HL-60 (cell line): Measurements from ENCODE around the gene NVL.

ENCODE experiments used
- DNase-seq, 2 experiments: peaks; one replicate each; pipeline ENCODE4 v3.0.0-alpha.2; 2010 to 2020; ENCODE audit warnings: low read depth in 1 of 2, low spot score in 1 of 2
- H3K27ac ChIP-seq: fragments of 250-450 bp; sonication (Bioruptor Pico); replicated peaks from 2 replicates; pipeline ENCODE4 v1.5.1; 2020; ENCODE audit warnings: mild to moderate bottlenecking, moderate library complexity
- H3K27me3 ChIP-seq: fragments of 250-450 bp; sonication (Bioruptor Pico); 2 replicates; pipeline ENCODE4 v1.5.1; 2021; ENCODE audit warnings: mild to moderate bottlenecking, moderate library complexity; ENCODE audit not compliant: insufficient read depth, poor library complexity, severe bottlenecking
- H3K4me3 ChIP-seq: replicated peaks from 2 replicates; pipeline ENCODE4 v1.5.1; 2011; ENCODE audit warnings: mild to moderate bottlenecking, control low read depth, low read length; ENCODE audit not compliant: insufficient read depth
- GABPA ChIP-seq: IDR thresholded peaks from 2 replicates; pipeline ENCODE4 v1.6.1; 2012; ENCODE audit warnings: low read depth
- POLR2AphosphoS5 ChIP-seq: IDR thresholded peaks from 2 replicates; pipeline ENCODE4 v1.6.1; 2012; ENCODE audit warnings: low read depth
- REST ChIP-seq: IDR thresholded peaks from 2 replicates; pipeline ENCODE4 v1.6.1; 2012; ENCODE audit warnings: low read depth; ENCODE audit not compliant: insufficient replicate concordance
- SPI1 ChIP-seq: IDR thresholded peaks from 2 replicates; pipeline ENCODE4 v1.6.1; 2012; ENCODE audit warnings: low read depth, mild to moderate bottlenecking, borderline replicate concordance
- TF ChIP-seq, protein P1 (sequence below): IDR thresholded peaks from one replicate; pipeline ENCODE4 v1.5.1; 2011; ENCODE audit warnings: low read length, control low read depth, inconsistent platforms; ENCODE audit not compliant: insufficient read depth

NVL gene

DNA sequence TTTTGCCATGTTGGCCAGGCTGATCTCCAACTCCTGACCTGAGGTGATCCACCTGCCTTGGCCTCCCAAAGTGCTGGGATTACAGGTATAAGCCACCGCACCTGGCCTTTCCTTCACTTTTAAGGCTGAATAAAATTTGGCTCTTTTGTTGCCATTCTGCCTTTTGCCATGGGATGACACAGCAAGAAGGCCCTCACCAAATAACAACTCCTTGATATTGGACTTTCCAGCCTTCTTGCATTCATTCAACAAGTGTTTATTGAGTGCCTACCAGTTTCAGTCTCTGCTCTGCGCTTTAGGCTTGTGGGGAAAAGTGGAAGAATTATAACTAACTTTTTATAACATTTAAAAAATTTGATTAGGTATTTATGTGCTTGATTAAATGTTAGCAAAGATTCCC, 1.9 kb upstream of the NVL start:
- Histone ChIP-seq H3K4me3 (no peak overlapping the region), H3K27ac (no peak overlapping the region), H3K27me3 (no peaks in the 10 kb centered on the region)
- no peak for TF ChIP-seq REST
- no peak for TF ChIP-seq GABPA
- TF ChIP-seq, protein P1, sequence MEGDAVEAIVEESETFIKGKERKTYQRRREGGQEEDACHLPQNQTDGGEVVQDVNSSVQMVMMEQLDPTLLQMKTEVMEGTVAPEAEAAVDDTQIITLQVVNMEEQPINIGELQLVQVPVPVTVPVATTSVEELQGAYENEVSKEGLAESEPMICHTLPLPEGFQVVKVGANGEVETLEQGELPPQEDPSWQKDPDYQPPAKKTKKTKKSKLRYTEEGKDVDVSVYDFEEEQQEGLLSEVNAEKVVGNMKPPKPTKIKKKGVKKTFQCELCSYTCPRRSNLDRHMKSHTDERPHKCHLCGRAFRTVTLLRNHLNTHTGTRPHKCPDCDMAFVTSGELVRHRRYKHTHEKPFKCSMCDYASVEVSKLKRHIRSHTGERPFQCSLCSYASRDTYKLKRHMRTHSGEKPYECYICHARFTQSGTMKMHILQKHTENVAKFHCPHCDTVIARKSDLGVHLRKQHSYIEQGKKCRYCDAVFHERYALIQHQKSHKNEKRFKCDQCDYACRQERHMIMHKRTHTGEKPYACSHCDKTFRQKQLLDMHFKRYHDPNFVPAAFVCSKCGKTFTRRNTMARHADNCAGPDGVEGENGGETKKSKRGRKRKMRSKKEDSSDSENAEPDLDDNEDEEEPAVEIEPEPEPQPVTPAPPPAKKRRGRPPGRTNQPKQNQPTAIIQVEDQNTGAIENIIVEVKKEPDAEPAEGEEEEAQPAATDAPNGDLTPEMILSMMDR = no peak
- no peak for TF ChIP-seq POLR2AphosphoS5
- TF ChIP-seq SPI1 = no peak
- no peak for DNase-seq

DNA sequence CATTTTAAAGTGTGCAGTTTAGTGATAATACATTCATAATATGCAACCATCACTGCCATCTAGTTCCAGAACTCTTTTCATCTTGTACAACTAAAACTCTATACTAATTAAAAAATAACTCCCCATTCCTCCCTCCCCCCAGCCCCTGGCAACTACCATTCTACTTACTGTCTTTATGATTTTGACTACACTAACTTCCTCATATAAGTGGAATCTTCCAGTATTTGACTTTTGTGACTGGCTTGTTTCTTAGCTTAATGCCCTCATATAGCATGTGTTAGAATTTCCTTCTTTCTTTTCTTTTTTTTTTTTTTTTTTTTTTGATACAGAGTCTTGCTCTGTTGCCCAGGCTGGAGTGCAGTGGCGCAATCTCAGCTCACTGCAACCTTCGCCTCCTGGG, 1.4 kb upstream of the NVL start:
- peak overlapping the region; percentile 100 for H3K27ac ChIP-seq
- TF ChIP-seq, protein P1 = no peak
- TF ChIP-seq GABPA (no peak), REST (no peak), POLR2AphosphoS5 (no peak), SPI1 (no peak)
- DNase-seq = no peak
- H3K4me3 ChIP-seq = no peak overlapping the region
- H3K27me3 ChIP-seq = no peaks in the 10 kb centered on the region

DNA sequence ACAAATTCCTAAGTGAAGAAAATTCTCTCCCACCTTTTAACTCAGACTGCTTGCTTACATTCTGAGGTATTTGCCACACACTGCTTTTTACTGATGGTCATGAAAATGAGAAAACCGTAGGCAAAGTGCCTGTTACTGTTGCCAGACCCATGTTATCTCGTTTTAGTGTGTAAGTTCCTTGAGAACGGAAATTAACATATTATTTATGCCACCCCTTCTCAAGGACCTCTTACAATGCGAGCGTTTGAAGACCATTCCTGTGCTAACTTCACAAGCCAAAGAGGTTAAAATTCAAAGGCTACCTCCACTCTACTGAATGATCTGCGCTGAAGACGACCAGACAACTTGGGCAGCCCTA, 509 bp downstream of the NVL start:
- Histone ChIP-seq H3K27me3 (no peaks in the 10 kb centered on the region), H3K4me3 (peak overlapping the region; percentile 81), H3K27ac (peak overlapping the region; percentile 100)
- DNase-seq = no peak
- TF ChIP-seq GABPA (no peak), POLR2AphosphoS5 (no peak), REST (no peak), SPI1 (no peak)
- TF ChIP-seq, protein P1 = no peak
